ENCODE measurements around the gene TTC9. TPM values are rescaled to one million over a fixed set of nuclear protein-coding genes. Genes with fewer than 3 reads are reported as not detected.

Gene TTC9
- total and polyA plus RNA-seq, 3 donors from 2014 or later: 1.5 to 2.4 (median 2.4) TPM

DNA sequence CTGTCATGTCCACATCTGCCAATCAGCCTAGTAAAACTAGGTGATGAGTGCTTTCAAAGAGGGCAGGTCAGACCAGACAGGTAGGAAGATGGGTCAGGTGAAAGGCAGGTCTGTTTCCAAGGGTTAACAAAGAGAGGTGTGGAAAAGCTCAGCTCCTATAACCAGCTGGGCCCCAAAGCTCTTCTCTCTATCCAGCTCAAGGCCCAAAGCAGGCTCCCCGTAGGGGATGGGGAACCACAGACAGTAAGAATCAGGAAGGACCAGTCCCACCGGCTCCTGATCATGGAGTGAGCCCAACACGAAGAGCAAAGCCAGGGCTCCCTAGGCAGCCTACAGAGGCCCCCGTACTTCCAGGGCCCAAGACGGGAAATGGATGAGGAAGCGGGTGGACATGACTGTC lies 83.2 kb downstream of the TTC9 start:
- WGBS, 2 donors: 86 to 93% methylated on average over 6 of the region's 6 CpGs
- intact Hi-C loops (cut with DNase I; ENCODE audit: low total_unique reads): no loop called here
- no peak overlapping the region for H3K27ac ChIP-seq

More for the DNA sequence above, 83.2 kb downstream of the TTC9 start:
- Histone ChIP-seq H3K27me3 (no peaks in the 10 kb centered on the region), H3K4me3 (no peak overlapping the region), H3K9me3 (no peaks in the 10 kb centered on the region), H3K4me1 (no peaks in the 10 kb centered on the region), H3K36me3 (ENCODE audit: low read depth, missing control alignments) (no peaks in the 10 kb centered on the region)
- TF ChIP-seq, protein P1, sequence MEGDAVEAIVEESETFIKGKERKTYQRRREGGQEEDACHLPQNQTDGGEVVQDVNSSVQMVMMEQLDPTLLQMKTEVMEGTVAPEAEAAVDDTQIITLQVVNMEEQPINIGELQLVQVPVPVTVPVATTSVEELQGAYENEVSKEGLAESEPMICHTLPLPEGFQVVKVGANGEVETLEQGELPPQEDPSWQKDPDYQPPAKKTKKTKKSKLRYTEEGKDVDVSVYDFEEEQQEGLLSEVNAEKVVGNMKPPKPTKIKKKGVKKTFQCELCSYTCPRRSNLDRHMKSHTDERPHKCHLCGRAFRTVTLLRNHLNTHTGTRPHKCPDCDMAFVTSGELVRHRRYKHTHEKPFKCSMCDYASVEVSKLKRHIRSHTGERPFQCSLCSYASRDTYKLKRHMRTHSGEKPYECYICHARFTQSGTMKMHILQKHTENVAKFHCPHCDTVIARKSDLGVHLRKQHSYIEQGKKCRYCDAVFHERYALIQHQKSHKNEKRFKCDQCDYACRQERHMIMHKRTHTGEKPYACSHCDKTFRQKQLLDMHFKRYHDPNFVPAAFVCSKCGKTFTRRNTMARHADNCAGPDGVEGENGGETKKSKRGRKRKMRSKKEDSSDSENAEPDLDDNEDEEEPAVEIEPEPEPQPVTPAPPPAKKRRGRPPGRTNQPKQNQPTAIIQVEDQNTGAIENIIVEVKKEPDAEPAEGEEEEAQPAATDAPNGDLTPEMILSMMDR (IDR thresholded peaks at IDR 0.05): no peak
- no peak for TF ChIP-seq POLR2A (IDR thresholded peaks at IDR 0.05)
- no peak for DNase-seq

Small RNA genes lying within 50 kb of the gene (small RNA-seq; reads per million reads assigned to genes)
- 0 reads per million in 2 donors for gene RN7SL77P

Other genes starting within 250 kb of the TTC9 start
- 10 to 100 TPM; 16.2 to 21.9 TPM for gene SYNJ2BP, start 224.8 kb upstream of the TTC9 start, total RNA-seq
- 59.9 TPM for gene SYNJ2BP, start 224.8 kb upstream of the TTC9 start, polyA plus RNA-seq (ENCODE audit: insufficient read depth, low read depth, low replicate concordance)
- 10 to 100 TPM in 1 of 2 donors, 1 to 10 TPM in 1; 4.6 to 13.7 TPM for gene ADAM21, start 189.7 kb upstream of the TTC9 start, total RNA-seq
- gene ADAM21, start 189.7 kb upstream of the TTC9 start, polyA plus RNA-seq (ENCODE audit: insufficient read depth, low read depth, low replicate concordance): 15.6 TPM
- 1 to 10 TPM; 4.0 to 9.6 TPM for gene ADAM20, start 106.9 kb upstream of the TTC9 start, total RNA-seq
- 9.5 TPM for gene ADAM20, start 106.9 kb upstream of the TTC9 start, polyA plus RNA-seq (ENCODE audit: insufficient read depth, low read depth, low replicate concordance)
- 10 to 100 TPM; 60.6 to 63.0 TPM for gene MED6, start 41.3 kb upstream of the TTC9 start, total RNA-seq
- gene MED6, start 41.3 kb upstream of the TTC9 start, polyA plus RNA-seq (ENCODE audit: insufficient read depth, low read depth, low replicate concordance): 24.8 TPM
- 10 to 100 TPM; 17.4 to 22.5 TPM for gene MAP3K9, start 167.6 kb downstream of the TTC9 start, total RNA-seq
- gene MAP3K9, start 167.6 kb downstream of the TTC9 start, polyA plus RNA-seq (ENCODE audit: insufficient read depth, low read depth, low replicate concordance): 18.0 TPM

Data from testis (tissue), 3 donors.